GM23338 (cell line): ENCODE results near the gene PPFIA2. TPM values are rescaled to one million over a fixed set of nuclear protein-coding genes. Genes with fewer than 3 reads are reported as not detected.

Source experiments
- ATAC-seq: fragments of 200-7000 bp; cut with Tn5 transposase; 3 replicates; pipeline ENCODE4 v1.9.1; 2020
- DNase-seq: peaks from one replicate; pipeline ENCODE4 v3.0.0-alpha.2; 2015; ENCODE audit warnings: low spot score
- H2AFZ ChIP-seq: fragments of 200-600 bp; sonication (generic); 2 replicates; pipeline ENCODE4 v1.8.0; 2016; ENCODE audit warnings: antibody characterized with exemption, mild to moderate bottlenecking, moderate library complexity
- H3F3A ChIP-seq: fragments of 200-600 bp; sonication (generic); replicated peaks from 2 replicates; pipeline ENCODE4 v1.8.0; 2017; ENCODE audit warnings: antibody characterized with exemption, mixed run types, low read depth
- H3K27ac ChIP-seq: fragments of 200-600 bp; sonication (generic); 2 replicates; pipeline ENCODE4 v1.6.1; 2016; ENCODE audit warnings: low read depth
- H3K27me3 ChIP-seq: fragments of 200-600 bp; sonication (generic); 2 replicates; pipeline ENCODE4 v1.8.0; 2016; ENCODE audit warnings: mild to moderate bottlenecking, mixed run types, moderate library complexity; ENCODE audit not compliant: insufficient read depth
- H3K36me3 ChIP-seq: fragments of 200-600 bp; sonication (generic); 2 replicates; pipeline ENCODE4 v1.8.0; 2016; ENCODE audit warnings: mild to moderate bottlenecking; ENCODE audit not compliant: insufficient read depth
- H3K4me1 ChIP-seq: fragments of 200-600 bp; sonication (generic); 2 replicates; pipeline ENCODE4 v1.8.0; 2016; ENCODE audit warnings: mild to moderate bottlenecking, moderate library complexity; ENCODE audit not compliant: insufficient read depth
- H3K4me2 ChIP-seq: fragments of 200-600 bp; sonication (generic); 2 replicates; pipeline ENCODE4 v1.7.1; 2017; ENCODE audit warnings: mixed run types
- H3K4me3 ChIP-seq: fragments of 200-600 bp; sonication (generic); 2 replicates; pipeline ENCODE4 v1.6.1; 2016; ENCODE audit warnings: mixed run types
- H3K79me2 ChIP-seq: fragments of 200-600 bp; sonication (generic); replicated peaks from 2 replicates; pipeline ENCODE4 v1.8.0; 2017; ENCODE audit warnings: mild to moderate bottlenecking; ENCODE audit not compliant: insufficient read depth
- H3K9me2 ChIP-seq: fragments of 200-600 bp; sonication (generic); 2 replicates; pipeline ENCODE4 v1.8.0; 2017; ENCODE audit not compliant: insufficient read depth
- H4K20me1 ChIP-seq: fragments of 200-600 bp; sonication (generic); replicated peaks from 2 replicates; pipeline ENCODE4 v1.8.0; 2017; ENCODE audit warnings: mild to moderate bottlenecking; ENCODE audit not compliant: insufficient read depth
- H3K27ac Mint-ChIP-seq: 2 replicates; pipeline ENCODE4 v1.8.0; 2020; ENCODE audit warnings: inconsistent platforms, mild to moderate bottlenecking, moderate library complexity, mixed read lengths
- H3K27me3 Mint-ChIP-seq: 3 replicates; pipeline ENCODE4 v1.8.0; 2022; ENCODE audit warnings: low read depth, mild to moderate bottlenecking, moderate library complexity, mixed read lengths, inconsistent platforms; ENCODE audit not compliant: insufficient read depth, poor library complexity
- H3K36me3 Mint-ChIP-seq: 3 replicates; pipeline ENCODE4 v1.8.0; 2021; ENCODE audit warnings: low read depth, mild to moderate bottlenecking, inconsistent platforms, moderate library complexity, mixed read lengths
- H3K4me1 Mint-ChIP-seq: 3 replicates; pipeline ENCODE4 v1.8.0; 2020; ENCODE audit warnings: mild to moderate bottlenecking, inconsistent platforms, mixed read lengths
- H3K4me3 Mint-ChIP-seq: 3 replicates; pipeline ENCODE4 v1.8.0; 2021; ENCODE audit warnings: moderate library complexity, mild to moderate bottlenecking, inconsistent platforms, mixed read lengths
- H3K9me3 Mint-ChIP-seq: 3 replicates; pipeline ENCODE4 v1.8.0; 2020; ENCODE audit warnings: moderate library complexity, mild to moderate bottlenecking, inconsistent platforms, mixed read lengths
- CREB1 ChIP-seq: fragments of 250-450 bp; sonication (Bioruptor Pico); IDR thresholded peaks from 2 replicates; pipeline ENCODE4 v1.5.0; 2020; ENCODE audit warnings: low read depth, mild to moderate bottlenecking, moderate library complexity
- EZH2 ChIP-seq: fragments of 200-600 bp; sonication (generic); IDR thresholded peaks from one replicate; pipeline ENCODE4 v1.8.0; 2017; ENCODE audit warnings: antibody characterized with exemption, mild to moderate bottlenecking, low read depth; ENCODE audit not compliant: unreplicated experiment
- EZH2phosphoT487 ChIP-seq: fragments of 200-600 bp; sonication (generic); IDR thresholded peaks from one replicate; pipeline ENCODE4 v1.8.1; 2018; ENCODE audit warnings: antibody characterized with exemption; ENCODE audit not compliant: unreplicated experiment
- JUNB ChIP-seq: IDR thresholded peaks from one replicate; pipeline ENCODE4 v1.6.1; 2016; ENCODE audit warnings: antibody characterized with exemption; ENCODE audit not compliant: unreplicated experiment
- NANOG ChIP-seq: IDR thresholded peaks from 2 replicates; pipeline ENCODE4 v1.6.1; 2016; ENCODE audit warnings: antibody characterized with exemption, borderline replicate concordance
- POLR2AphosphoS5 ChIP-seq: IDR thresholded peaks from 2 replicates; pipeline ENCODE4 v1.6.1; 2016; ENCODE audit warnings: antibody characterized with exemption, low read depth
- STAT1 ChIP-seq: IDR thresholded peaks from one replicate; pipeline ENCODE4 v1.6.1; 2016; ENCODE audit warnings: antibody characterized with exemption; ENCODE audit not compliant: unreplicated experiment
- ZNF114 ChIP-seq: fragments of 250-450 bp; sonication (Bioruptor Pico); IDR thresholded peaks from 2 replicates; pipeline ENCODE4 v1.5.0; 2020; ENCODE audit warnings: mild to moderate bottlenecking, moderate library complexity
- ZNF331 ChIP-seq: fragments of 250-450 bp; sonication (Bioruptor Pico); IDR thresholded peaks from 2 replicates; pipeline ENCODE4 v1.5.0; 2020; ENCODE audit warnings: low read depth, mild to moderate bottlenecking, moderate library complexity
- polyA plus RNA-seq: library from polyadenylated mRNA; unstranded; fragments of >200 nt; fragmentation: Nextera tagmentation; extraction: Ambion mirVana; gene quantifications from 2 replicates; pipeline ENCODE4 v1.2.1, GENCODE V29; 2016
- total RNA-seq: library from RNA; depleted of rRNA; stranded (reverse); fragments of >200 nt; shearing (Covaris generic); gene quantifications from 2 replicates; pipeline ENCODE4 v1.2.3, GENCODE V29; 2014
- TF ChIP-seq, protein P1 (sequence below): IDR thresholded peaks from one replicate; pipeline ENCODE4 v1.6.1; 2018; ENCODE audit warnings: antibody characterized with exemption; ENCODE audit not compliant: unreplicated experiment
- TF ChIP-seq, protein P2 (sequence below): IDR thresholded peaks from 2 replicates; pipeline ENCODE4 v1.6.1; 2016; ENCODE audit warnings: antibody characterized with exemption
- TF ChIP-seq, protein P3 (sequence below), 2 experiments: fragments of 200-600 bp in 1 of 2; sonication (generic) in 1 of 2; conservative IDR thresholded peaks; 2 replicates each; pipeline versions ENCODE4 v1.5.1 to v1.6.1; 2016 to 2017; ENCODE audit warnings: antibody characterized with exemption in 2 of 2, low read depth in 2 of 2, mild to moderate bottlenecking in 2 of 2, moderate library complexity in 1 of 2
- TF ChIP-seq, protein P4 (sequence below): fragments of 250-450 bp; sonication (Bioruptor Pico); IDR thresholded peaks from 2 replicates; pipeline ENCODE4 v1.5.0; 2020; ENCODE audit warnings: mild to moderate bottlenecking, moderate library complexity

Gene PPFIA2
- total and polyA plus RNA-seq, 2 experiments from 2014 or later, result 5.4 to 7.2 TPM

GRCh38 chr12:81314903-81315531 lies 444.1 kb downstream of the PPFIA2 start:
- TF ChIP-seq, protein P1, sequence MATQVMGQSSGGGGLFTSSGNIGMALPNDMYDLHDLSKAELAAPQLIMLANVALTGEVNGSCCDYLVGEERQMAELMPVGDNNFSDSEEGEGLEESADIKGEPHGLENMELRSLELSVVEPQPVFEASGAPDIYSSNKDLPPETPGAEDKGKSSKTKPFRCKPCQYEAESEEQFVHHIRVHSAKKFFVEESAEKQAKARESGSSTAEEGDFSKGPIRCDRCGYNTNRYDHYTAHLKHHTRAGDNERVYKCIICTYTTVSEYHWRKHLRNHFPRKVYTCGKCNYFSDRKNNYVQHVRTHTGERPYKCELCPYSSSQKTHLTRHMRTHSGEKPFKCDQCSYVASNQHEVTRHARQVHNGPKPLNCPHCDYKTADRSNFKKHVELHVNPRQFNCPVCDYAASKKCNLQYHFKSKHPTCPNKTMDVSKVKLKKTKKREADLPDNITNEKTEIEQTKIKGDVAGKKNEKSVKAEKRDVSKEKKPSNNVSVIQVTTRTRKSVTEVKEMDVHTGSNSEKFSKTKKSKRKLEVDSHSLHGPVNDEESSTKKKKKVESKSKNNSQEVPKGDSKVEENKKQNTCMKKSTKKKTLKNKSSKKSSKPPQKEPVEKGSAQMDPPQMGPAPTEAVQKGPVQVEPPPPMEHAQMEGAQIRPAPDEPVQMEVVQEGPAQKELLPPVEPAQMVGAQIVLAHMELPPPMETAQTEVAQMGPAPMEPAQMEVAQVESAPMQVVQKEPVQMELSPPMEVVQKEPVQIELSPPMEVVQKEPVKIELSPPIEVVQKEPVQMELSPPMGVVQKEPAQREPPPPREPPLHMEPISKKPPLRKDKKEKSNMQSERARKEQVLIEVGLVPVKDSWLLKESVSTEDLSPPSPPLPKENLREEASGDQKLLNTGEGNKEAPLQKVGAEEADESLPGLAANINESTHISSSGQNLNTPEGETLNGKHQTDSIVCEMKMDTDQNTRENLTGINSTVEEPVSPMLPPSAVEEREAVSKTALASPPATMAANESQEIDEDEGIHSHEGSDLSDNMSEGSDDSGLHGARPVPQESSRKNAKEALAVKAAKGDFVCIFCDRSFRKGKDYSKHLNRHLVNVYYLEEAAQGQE, result no peak
- TF ChIP-seq CREB1 (CRISPR knock-in tag) (no peak), NANOG (no peak), ZNF331 (CRISPR knock-in tag) (no peak), EZH2 (no peak), EZH2phosphoT487 (no peak), ZNF114 (CRISPR knock-in tag) (no peak), STAT1 (no peak), POLR2AphosphoS5 (no peak), JUNB (no peak)
- TF ChIP-seq, protein P2, sequence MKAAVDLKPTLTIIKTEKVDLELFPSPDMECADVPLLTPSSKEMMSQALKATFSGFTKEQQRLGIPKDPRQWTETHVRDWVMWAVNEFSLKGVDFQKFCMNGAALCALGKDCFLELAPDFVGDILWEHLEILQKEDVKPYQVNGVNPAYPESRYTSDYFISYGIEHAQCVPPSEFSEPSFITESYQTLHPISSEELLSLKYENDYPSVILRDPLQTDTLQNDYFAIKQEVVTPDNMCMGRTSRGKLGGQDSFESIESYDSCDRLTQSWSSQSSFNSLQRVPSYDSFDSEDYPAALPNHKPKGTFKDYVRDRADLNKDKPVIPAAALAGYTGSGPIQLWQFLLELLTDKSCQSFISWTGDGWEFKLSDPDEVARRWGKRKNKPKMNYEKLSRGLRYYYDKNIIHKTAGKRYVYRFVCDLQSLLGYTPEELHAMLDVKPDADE, result no peak
- TF ChIP-seq, protein P3, sequence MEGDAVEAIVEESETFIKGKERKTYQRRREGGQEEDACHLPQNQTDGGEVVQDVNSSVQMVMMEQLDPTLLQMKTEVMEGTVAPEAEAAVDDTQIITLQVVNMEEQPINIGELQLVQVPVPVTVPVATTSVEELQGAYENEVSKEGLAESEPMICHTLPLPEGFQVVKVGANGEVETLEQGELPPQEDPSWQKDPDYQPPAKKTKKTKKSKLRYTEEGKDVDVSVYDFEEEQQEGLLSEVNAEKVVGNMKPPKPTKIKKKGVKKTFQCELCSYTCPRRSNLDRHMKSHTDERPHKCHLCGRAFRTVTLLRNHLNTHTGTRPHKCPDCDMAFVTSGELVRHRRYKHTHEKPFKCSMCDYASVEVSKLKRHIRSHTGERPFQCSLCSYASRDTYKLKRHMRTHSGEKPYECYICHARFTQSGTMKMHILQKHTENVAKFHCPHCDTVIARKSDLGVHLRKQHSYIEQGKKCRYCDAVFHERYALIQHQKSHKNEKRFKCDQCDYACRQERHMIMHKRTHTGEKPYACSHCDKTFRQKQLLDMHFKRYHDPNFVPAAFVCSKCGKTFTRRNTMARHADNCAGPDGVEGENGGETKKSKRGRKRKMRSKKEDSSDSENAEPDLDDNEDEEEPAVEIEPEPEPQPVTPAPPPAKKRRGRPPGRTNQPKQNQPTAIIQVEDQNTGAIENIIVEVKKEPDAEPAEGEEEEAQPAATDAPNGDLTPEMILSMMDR (conservative IDR thresholded peaks at IDR 0.05; ENCODE audit: low read depth in 2 of 2), result no peak
- TF ChIP-seq, protein P4, sequence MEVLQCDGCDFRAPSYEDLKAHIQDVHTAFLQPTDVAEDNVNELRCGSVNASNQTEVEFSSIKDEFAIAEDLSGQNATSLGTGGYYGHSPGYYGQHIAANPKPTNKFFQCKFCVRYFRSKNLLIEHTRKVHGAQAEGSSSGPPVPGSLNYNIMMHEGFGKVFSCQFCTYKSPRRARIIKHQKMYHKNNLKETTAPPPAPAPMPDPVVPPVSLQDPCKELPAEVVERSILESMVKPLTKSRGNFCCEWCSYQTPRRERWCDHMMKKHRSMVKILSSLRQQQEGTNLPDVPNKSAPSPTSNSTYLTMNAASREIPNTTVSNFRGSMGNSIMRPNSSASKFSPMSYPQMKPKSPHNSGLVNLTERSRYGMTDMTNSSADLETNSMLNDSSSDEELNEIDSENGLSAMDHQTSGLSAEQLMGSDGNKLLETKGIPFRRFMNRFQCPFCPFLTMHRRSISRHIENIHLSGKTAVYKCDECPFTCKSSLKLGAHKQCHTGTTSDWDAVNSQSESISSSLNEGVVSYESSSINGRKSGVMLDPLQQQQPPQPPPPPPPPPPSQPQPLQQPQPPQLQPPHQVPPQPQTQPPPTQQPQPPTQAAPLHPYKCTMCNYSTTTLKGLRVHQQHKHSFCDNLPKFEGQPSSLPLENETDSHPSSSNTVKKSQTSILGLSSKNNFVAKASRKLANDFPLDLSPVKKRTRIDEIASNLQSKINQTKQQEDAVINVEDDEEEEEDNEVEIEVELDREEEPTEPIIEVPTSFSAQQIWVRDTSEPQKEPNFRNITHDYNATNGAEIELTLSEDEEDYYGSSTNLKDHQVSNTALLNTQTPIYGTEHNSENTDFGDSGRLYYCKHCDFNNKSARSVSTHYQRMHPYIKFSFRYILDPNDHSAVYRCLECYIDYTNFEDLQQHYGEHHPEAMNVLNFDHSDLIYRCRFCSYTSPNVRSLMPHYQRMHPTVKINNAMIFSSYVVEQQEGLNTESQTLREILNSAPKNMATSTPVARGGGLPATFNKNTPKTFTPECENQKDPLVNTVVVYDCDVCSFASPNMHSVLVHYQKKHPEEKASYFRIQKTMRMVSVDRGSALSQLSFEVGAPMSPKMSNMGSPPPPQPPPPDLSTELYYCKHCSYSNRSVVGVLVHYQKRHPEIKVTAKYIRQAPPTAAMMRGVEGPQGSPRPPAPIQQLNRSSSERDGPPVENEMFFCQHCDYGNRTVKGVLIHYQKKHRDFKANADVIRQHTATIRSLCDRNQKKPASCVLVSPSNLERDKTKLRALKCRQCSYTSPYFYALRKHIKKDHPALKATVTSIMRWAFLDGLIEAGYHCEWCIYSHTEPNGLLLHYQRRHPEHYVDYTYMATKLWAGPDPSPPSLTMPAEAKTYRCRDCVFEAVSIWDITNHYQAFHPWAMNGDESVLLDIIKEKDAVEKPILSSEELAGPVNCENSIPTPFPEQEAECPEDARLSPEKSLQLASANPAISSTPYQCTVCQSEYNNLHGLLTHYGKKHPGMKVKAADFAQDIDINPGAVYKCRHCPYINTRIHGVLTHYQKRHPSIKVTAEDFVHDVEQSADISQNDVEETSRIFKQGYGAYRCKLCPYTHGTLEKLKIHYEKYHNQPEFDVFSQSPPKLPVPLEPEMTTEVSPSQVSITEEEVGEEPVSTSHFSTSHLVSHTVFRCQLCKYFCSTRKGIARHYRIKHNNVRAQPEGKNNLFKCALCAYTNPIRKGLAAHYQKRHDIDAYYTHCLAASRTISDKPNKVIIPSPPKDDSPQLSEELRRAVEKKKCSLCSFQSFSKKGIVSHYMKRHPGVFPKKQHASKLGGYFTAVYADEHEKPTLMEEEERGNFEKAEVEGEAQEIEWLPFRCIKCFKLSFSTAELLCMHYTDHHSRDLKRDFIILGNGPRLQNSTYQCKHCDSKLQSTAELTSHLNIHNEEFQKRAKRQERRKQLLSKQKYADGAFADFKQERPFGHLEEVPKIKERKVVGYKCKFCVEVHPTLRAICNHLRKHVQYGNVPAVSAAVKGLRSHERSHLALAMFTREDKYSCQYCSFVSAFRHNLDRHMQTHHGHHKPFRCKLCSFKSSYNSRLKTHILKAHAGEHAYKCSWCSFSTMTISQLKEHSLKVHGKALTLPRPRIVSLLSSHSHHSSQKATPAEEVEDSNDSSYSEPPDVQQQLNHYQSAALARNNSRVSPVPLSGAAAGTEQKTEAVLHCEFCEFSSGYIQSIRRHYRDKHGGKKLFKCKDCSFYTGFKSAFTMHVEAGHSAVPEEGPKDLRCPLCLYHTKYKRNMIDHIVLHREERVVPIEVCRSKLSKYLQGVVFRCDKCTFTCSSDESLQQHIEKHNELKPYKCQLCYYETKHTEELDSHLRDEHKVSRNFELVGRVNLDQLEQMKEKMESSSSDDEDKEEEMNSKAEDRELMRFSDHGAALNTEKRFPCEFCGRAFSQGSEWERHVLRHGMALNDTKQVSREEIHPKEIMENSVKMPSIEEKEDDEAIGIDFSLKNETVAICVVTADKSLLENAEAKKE (CRISPR knock-in tag), result no peak
- no peaks in the 10 kb centered on the region for H3F3A ChIP-seq
- H3K27ac ChIP-seq, result no peak overlapping the region
- no peaks in the 10 kb centered on the region for H3K9me2 ChIP-seq
- H4K20me1 ChIP-seq, result no peaks in the 10 kb centered on the region
- H2AFZ ChIP-seq, result no peak overlapping the region
- no peaks in the 10 kb centered on the region for H3K4me1 ChIP-seq
- no peak overlapping the region for H3K4me3 ChIP-seq
- H3K9me3 Mint-ChIP-seq, result no peaks in the 10 kb centered on the region
- no peaks in the 10 kb centered on the region for H3K27me3 ChIP-seq
- H3K36me3 Mint-ChIP-seq, result no peaks in the 10 kb centered on the region
- DNase-seq (no peak), ATAC-seq (no peak)
- H3K4me2 ChIP-seq, result no peak overlapping the region
- no peaks in the 10 kb centered on the region for H3K79me2 ChIP-seq
- H3K4me1 Mint-ChIP-seq, result no peaks in the 10 kb centered on the region
- H3K27me3 Mint-ChIP-seq, result no peaks in the 10 kb centered on the region
- no peak overlapping the region for H3K4me3 Mint-ChIP-seq
- no peak overlapping the region for H3K27ac Mint-ChIP-seq
- H3K36me3 ChIP-seq, result no peaks in the 10 kb centered on the region
